ENCODE results near the gene ADAMTS7.
"Not testable (repeated sequence)": the region's sequence is repeated elsewhere in the genome, so short reads cannot be mapped to it uniquely, and the experiment has no call there.

Gene ADAMTS7

DNA sequence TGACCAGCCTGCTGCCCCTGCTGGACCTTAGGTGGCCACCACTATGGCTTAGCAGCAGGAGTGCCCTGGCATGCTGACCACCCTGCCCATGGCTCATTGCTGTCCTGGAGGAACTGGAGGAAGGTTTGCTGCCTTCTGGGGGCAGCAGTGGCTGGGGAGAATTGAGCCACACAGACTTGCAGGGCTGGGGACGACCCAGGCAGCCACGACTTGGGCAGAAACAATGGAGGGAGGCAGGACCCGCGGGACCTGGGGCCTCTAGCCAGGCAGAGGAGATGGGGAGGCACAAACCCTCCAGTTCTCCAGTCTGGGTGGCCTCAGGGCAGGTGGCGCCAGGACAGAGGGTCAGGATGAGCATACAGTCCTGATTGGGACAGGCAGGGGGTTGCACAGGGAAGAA, 32.8 kb downstream of the ADAMTS7 start:
- no peak for DNase-seq (ENCODE audit: low read depth)

DNA sequence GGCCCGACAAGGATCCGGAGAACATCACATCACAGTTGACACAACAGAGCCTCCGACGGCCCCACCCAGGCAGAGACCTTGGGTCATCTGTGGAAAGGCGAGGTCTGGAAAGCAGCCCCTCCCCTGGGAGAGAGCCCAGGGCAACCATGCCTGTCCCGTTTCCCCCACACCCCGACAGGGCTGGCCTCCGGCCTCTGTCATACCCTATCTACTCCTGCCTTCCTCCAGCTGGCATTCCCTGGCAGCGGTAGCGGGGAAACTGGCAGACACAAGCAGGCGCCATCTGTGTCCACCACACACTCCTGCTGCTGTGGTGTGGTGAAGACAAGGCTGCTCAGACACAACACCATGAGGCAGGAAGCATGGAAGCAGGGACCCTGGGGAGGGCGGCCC, 33.3 kb downstream of the ADAMTS7 start:
- DNase-seq (ENCODE audit: low read depth): not testable (repeated sequence)

DNA sequence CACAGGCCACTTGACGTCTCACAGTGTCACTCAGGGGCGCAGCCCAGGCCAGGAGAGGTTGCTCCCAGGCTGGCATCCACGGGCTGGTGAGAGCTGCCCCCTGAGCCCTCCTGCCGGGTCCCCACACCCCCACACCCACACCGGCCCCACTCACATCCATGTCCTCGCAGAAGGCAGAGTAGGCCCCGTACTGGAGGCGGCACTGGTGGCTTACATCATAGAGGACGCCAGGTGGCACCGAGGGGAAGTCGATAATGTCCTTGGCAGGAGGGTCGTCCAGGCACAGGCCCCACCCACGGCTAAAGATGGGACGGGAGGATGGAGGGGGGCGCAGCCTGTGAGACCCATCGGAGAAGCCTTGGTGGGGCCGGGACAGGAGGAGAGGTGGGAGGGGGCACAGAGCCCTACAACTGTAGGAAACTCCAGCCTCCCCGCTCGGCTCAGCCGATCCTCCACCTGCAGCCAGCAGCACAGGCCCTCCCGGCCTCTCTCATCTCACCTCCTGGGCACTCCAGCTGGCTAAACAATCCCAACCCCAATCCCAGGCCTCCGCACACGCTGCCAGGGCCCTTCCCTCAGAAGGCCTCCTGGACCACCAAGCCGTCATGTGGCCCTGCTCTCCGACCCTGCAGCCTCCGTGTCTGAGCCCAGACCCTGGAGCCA, 33.8 kb downstream of the ADAMTS7 start:
- not testable (repeated sequence) for DNase-seq (ENCODE audit: low read depth)

DNA sequence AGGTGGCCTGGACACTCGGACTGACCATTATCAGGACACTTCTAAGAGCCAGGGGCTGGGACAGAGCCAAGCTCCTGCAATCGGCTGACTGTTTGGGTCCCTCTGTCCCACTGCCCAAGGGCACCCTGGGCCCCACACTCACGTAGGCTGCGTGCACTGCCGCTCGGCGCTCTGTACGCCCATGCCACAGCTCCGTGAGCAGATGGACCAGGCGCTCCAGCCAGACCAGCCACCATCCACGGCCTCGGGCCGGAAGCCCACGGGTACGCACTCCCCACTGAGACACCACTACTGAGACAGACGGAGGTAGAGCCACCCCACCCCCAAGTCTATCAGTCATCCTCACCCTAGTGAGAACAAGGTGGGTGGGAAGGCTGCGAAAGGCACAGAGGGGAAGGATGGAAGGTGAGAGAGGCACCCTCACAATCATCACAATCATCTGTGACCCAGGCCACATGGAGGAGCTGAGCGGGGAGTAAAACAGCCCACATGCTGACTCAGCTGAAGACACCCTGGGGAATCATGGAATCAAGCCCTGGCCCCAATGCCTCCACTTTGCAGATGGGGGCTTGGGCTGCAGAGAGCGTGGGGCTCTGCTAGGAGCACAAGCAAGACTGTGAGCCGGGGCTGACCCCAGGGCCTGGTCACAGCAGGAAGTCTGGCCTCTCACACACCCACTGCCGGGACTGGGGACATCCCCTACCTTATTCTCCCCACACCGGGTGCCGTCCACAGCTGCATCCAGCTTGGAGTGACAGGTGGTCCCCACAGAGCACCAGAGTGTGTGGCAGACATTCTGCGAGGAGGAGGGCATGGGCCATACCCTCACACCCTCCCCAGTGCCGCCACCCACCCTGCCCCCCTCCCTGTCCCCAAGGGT, 35.0 kb downstream of the ADAMTS7 start:
- DNase-seq (ENCODE audit: low read depth): not testable (repeated sequence)

DNA sequence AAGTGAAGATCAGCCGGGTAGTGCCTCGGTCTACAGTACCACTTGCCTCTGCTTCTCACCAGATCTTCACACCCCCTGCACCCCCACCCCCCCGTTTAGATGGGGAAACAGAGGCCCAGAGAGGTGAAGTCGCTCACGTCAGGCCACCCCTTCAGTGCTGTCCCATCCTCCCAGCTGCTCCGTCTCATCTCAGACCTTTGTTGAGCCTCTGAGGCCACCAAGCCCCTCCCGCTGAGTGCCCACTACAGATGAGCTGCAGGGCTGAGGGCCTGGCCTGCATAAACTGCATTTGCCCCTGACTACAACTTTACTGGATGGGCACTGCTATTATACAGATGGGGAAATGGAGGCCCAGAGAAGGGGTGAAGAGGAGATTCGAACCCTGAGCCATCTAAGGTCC, 35.8 kb downstream of the ADAMTS7 start:
- DNase-seq (ENCODE audit: low read depth): no peak

DNA sequence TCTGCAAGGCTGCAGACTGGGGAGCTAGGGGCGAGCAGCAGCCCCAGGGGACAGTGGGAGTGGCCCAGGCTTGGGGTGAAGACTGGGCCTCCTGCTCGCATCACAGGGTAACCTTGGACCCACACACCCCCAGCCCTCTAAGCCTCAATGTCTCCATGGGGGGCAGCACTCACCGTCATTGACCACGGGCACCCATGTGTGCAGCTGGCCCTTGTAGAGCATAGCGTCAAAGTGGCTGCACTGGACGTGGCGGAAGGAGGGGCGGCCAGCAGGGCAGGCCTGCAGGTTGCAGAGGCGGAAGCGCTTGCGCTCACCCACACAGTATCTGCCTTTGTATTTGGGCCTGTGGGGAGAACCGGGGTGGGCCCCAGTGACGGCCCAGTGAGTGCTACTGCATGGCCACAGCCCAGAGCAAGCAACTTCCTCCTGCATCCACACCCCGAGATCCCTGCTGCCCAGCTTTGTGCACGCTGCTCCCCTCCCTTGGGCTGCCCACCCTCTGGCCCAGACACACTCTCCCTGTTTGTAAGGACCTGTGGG, 36.7 kb downstream of the ADAMTS7 start:
- not testable (repeated sequence) for DNase-seq (ENCODE audit: low read depth)

DNA sequence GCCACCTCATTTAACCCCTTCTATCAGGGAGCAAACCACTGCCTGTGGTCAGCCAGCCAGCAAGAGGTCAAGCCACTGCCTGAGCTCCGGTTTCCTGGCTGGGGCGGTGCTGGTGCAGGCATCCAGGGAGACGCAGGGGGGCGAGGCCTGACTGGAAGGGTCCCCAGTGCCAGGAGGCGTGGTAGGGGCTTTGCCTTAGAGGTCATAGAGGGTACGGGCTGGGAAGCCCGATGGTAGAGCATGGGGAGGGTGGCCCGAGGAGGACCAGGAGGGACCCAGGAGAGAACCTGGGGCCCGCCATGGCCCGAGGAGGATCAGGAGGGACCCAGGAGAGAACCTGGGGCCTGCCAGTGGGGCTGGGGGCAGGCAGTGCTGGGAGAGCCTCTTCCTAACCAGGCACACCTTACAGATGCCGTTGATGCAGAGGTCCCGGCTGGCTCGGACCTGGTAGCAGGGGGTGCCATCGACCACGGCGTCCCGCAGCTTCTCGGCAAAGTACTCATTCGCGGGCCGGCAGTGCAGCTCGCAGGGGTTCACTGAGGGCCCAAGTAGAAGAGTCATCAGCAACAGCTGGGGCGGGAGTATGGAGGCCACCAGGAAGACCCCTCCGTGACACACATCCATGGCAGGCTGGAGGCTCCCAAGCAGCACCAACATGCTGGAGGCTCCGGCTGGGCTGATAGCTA, 37.4 kb downstream of the ADAMTS7 start:
- not testable (repeated sequence) for DNase-seq (ENCODE audit: low read depth)

DNA sequence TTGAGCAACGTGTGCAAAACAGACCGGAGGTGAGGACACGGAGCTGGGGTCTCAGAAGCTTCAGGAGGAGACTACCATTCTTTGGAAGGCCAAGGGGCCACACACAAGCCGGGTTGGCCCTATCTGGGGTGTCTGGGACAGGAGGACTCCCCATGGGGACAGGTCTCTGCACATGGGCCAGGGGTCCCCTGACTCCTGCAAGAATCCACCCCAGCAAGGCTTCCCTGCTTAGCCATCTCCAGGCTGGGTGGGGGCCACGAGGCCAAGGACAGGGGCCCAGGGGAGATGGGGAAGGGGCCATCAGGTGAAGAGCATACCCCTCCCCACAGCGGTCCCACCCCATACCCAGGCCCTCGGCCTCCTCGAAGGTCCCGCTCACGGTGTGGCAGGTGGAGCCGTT, 38.5 kb downstream of the ADAMTS7 start:
- no peak for DNase-seq (ENCODE audit: low read depth)

DNA sequence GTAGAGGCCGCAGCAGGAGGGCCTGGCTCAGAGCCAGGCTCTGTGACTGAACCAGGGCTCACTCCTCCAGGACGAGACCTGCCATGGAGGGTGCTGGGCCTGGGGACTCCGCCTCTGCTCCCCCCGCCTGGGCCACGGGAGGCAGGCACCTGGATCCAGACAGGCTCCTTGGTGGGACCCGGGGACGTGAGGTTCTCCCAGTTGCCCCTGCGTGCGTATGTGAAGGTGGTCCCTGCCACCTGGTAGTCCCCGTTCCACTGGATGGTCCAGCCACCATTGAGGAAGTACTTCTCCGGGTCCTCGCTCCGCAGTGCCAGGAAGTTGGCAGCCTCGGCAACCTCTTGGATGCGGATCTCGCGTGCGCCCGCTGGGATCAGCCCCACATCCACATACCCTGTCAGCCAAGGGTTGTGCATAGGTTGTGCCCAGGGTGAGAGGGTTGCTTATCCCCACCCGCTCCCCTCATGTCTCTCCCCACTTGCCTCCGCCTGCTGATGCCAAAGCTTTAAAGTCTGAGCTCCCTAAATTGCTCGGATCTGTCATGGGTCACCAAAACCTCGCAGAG, 39.7 kb downstream of the ADAMTS7 start:
- DNase-seq (ENCODE audit: low read depth): not testable (repeated sequence)

DNA sequence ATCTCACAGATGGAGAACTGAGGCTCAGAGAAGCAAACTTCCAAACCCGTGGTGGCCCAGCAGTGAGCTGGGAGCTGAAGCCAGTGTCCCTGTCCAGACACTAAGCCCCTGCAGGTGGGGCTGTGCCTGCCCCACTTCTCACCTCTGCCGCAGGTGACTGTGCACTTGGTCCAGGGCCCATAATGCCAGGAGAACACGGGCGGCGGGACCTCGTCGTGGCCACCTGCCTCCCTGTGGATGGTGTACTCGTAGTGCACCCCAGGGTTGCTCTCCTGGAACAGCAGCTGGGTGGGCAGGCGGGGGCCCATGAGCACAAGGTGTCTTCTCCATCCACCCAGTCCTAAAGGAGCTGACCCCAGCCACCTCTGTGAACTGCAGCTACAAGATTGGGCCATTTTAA, 40.2 kb downstream of the ADAMTS7 start:
- not testable (repeated sequence) for DNase-seq (ENCODE audit: low read depth)

DNA sequence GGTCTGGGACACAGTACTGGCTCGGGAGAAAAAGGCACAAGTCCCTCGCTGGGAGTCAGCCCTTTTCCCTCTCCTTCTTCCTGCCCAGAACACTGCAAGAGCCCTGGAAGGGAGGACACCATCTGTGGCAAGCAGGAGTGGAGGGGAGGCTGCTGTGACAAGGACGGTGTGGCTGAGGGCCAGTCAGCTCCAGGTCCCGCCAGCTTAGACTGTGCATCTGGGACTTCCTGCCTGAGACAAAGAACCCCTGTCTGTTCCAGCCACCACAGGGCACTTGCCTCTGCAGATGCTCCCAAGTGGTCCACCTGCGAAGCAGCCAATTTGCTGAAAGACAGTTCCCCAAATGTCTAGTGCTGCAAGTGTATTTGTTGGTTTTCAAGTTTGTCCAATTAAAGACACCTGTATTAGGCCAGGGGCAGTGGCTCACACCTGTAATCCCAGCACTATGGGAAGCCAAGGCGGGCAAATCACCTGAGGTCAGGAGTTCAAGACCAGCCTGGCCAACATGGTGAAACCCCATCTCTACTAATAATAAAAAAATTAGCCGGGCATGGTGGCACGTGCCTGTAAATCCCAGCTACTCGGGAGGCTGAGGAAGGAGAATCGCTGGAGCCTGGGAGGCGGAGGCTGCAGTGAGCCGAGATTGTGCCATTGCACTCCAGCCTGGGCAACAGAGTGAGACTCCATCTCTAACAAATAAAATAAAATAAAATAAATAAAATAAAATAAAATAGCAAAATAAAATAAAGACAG, 41.6 kb downstream of the ADAMTS7 start:
- DNase-seq (ENCODE audit: low read depth): not testable (repeated sequence)

DNA sequence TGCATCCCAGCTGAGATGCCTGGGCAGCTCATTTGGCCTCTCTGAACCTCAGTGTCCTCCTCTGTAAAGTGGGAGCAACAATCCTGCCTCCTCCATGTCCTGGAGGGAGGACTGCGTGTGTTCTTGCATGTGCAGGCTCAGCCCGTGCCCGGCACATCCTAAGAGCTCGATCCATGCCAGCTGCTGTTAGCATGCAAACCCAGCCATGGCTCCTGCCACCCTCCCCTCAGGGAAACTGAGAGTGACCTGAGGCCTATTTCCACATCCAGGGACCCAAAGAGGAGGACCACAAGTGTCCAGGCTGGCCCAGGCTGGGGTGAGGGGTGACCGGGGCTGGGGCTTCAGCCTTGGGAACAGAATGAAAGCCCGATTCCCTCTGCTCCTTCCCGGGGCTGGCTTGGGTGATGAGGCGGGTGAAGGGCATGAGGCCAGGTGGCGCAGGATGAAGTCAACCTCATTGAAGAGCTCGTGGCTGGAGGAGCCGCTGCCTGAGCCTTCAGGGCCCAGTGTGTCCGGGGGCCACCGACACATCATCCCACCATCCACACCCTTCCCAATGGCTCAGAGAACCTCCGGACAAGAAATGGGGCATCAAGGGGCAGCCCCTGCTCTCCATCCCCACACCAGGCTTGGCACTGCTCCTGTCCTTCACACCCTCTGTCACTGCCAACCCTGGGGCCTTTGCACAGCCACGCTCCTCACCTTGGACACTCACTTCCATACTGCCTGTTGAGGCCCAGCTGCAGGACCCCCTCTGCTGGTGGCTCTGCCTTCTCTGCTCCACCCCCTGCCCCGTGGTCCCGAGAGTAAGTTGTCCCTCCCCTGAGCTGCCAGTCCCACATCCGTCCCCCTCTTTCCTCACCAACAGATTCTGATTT, 42.5 kb downstream of the ADAMTS7 start:
- DNase-seq (ENCODE audit: low read depth): no peak

DNA sequence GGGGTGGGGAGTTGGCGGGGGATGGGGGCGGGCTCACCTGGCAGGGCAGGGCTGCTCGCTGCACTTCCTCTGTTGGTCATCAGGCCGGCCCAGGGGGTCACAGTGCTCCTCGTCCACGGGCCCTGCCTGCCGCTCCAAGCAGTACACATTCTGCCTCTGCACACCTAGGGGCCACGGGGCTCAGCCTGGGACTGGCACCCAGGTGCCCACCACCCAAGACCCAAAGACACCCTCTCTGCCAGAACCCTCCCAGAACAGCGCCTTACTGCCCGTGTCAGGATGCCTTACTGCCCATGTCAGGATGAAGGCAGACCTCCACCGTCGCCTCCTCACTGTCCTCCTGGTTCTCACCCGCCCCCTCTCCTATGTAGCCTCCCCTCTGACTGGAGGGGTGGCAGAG, 43.2 kb downstream of the ADAMTS7 start:
- no peak for DNase-seq (ENCODE audit: low read depth)

DNA sequence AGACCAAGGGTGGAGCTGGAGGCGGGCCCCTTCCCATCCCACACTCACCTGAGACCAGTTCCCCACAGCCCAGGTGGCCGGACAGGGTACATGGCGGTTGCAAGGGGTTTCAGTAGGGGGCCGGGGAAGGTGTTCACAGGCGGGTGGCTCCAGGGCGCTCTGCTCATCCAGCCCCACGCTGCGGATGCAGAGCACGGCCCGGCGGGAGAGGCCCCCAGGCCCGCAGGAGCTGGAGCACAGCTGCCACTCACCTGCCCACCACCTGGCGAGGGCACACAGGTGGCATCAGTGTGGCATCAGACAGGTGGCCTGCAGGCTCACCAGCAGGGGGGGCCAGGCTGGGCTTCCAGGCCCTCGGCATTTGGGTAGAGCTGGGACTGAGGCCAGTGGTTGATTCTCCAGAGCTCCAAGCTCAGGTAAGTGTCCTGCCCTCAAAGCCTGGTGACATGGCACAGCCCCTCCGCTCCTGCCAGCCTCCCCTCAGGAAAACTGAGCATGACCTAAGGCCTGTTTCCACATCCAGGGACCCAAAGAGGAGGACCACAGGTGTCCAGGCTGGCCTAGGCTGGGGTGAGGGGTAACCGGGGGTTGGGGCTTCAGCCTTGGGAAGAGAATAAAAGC, 43.8 kb downstream of the ADAMTS7 start:
- no peak for DNase-seq (ENCODE audit: low read depth)

DNA sequence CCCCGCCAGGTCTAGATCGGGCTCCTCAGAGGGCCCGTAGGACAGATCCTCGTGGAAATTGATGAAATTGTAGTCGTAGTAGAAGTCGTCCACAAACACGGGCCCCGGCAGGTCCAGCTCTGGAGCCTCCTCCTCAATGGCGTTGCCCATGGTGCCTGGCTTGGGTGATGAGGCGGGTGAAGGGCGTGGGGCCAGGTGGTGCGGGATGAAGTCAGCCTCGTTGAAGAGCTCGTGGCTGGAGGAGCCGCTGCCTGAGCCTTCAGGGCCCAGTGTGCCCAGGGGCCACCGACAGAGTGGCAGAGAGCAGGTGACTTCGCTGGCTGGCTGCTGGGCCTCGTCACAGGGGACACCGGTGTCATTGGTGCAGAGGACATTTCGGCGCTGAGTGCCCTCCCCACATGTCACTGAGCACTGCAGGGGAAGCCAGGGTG, 44.6 kb downstream of the ADAMTS7 start:
- not testable (repeated sequence) for DNase-seq (ENCODE audit: low read depth)

DNA sequence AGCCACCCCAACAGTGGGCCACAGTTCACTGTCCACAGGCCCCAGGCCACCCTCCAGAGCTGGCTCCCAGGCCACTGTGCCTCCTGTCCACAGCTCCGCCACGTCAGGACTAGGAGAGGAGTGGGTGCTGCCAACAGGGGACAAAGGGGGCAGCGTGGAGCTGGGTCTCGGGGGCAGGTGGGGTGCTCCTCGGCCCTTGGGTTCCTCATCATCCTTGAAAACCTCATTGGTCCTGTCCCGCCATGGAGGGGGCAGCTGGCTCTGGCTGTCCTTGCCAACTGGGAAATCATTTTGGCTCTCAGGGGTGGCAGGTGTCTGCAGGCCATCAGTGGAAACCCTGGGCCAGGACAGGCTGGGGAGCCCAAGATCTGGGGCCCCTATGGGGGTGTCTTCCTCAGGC, 45.2 kb downstream of the ADAMTS7 start:
- DNase-seq (ENCODE audit: low read depth): no peak

DNA sequence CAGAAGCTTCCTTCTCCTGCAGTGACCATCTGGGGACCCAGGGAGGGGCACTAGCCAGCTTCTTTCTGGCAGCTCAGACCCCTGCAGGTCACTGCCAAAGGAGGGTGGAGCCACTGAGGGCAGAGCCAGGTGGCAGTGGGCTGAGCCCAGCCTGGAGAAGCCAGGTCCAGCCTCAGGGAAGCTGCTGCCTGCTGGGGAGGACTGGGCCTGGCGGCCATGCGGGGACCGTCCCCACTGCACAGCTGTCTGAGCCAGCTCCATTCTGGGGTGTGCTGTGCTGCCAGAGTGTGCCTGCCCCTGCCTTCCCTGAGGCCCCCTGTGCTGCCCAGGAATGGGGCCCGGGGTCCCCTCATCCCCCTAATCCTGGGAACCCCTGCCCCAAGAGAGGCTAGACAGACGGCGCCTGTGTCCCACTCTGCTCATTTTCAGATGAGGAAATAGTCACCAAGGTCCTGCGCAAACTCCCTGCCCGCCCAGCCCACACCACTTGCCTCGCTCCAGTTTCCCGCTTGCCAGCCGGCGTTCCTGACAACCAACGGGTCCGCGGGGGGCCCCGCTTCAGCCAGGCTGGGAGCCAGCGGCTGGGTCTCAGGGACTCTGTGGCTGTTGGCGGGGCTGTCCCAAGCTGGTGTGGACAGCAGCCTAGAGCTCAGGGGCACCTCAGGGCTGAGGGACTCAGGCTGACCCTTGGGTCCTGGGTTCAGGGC, 46.0 kb downstream of the ADAMTS7 start:
- DNase-seq (ENCODE audit: low read depth): not testable (repeated sequence)

DNA sequence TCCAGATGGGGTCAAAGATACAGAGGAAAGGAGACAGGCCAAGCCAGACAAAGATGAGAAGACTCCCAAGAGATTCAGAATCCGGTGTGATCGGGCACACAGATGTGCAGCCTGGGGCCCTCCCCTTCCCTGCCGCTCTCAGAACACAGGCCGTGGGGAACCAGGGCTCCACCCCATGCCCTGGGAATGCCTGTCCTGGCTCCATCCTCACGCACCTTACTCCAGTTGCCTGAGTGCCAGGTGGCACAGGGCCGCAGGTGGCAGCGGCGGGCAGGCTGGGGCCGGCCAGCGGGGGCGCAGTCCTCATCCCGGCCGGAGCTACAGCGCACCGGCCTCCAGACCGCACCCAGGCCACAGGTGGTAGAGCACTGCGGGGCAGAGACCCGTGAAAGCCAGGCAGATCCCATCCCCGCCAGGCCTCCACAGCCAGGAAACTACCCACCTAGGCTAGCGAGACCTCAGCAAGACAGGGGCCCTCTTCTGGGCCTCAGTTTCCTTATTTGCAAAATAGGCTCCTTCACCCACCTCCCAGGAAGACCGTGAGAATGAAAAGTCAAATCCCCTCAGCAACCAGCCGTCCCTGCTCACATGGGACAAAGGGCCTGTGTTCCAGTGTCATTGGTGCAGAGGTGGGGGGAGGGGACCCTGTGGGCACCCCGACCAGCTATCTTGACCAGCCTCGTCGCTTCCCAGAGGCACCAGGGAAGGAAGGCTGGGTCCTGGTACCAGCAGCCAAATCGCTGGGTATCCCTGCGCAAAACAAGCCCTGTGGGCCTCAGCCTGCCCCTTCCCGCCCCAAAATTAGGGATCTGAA, 46.7 kb downstream of the ADAMTS7 start:
- DNase-seq (ENCODE audit: low read depth): not testable (repeated sequence)
